H9 (cell line): ENCODE data around the gene YAE1. TPM values are rescaled to one million over a fixed set of nuclear protein-coding genes. Genes with fewer than 3 reads are reported as not detected.

Experiments
- DNase-seq: peaks from one replicate; pipeline ENCODE4 v3.0.0-alpha.2; 2017
- H2AFZ ChIP-seq: one replicate; pipeline ENCODE4 v1.6.1; 2013; ENCODE audit warnings: mild to moderate bottlenecking, low read length, control low read depth, moderate library complexity
- H2AK5ac ChIP-seq: 2 replicates; pipeline ENCODE4 v1.6.1; 2013; ENCODE audit warnings: low read length, control low read depth, mixed read lengths; ENCODE audit not compliant: insufficient read length
- H2BK120ac ChIP-seq: one replicate; pipeline ENCODE4 v1.6.1; 2013; ENCODE audit warnings: low read depth, mild to moderate bottlenecking, low read length, control low read depth, inconsistent platforms; ENCODE audit not compliant: poor library complexity, severe bottlenecking
- H2BK12ac ChIP-seq: 2 replicates; pipeline ENCODE4 v1.6.1; 2013; ENCODE audit warnings: low read length, control low read depth, mixed read lengths, low read depth; ENCODE audit not compliant: insufficient read length
- H2BK15ac ChIP-seq: 2 replicates; pipeline ENCODE4 v1.6.1; 2013; ENCODE audit warnings: low read depth, low read length, control low read depth
- H2BK20ac ChIP-seq: one replicate; pipeline ENCODE4 v1.6.1; 2013; ENCODE audit warnings: low read depth, mild to moderate bottlenecking, low read length, control low read depth, inconsistent platforms; ENCODE audit not compliant: poor library complexity, severe bottlenecking
- H2BK5ac ChIP-seq: 2 replicates; pipeline ENCODE4 v1.6.1; 2013; ENCODE audit warnings: low read length, control low read depth, mixed read lengths; ENCODE audit not compliant: insufficient read length
- H3K14ac ChIP-seq: 2 replicates; pipeline ENCODE4 v1.6.1; 2013; ENCODE audit warnings: low read length, control low read depth; ENCODE audit not compliant: insufficient read depth
- H3K18ac ChIP-seq: 2 replicates; pipeline ENCODE4 v1.6.1; 2013; ENCODE audit warnings: low read depth, mild to moderate bottlenecking, mixed read lengths, low read length, control low read depth; ENCODE audit not compliant: insufficient read length
- H3K23ac ChIP-seq: 2 replicates; pipeline ENCODE4 v1.6.1; 2013; ENCODE audit warnings: low read length, control low read depth, mixed read lengths, low read depth; ENCODE audit not compliant: insufficient read length
- H3K23me2 ChIP-seq: 2 replicates; pipeline ENCODE4 v1.6.1; 2013; ENCODE audit warnings: low read depth, mild to moderate bottlenecking, mixed read lengths, low read length, control low read depth; ENCODE audit not compliant: insufficient read length, poor library complexity, severe bottlenecking
- H3K27ac ChIP-seq: 2 replicates; pipeline ENCODE4 v1.5.1; 2013; ENCODE audit warnings: low read length, control low read depth, mixed read lengths, low read depth; ENCODE audit not compliant: insufficient read length
- H3K27me3 ChIP-seq: 2 replicates; pipeline ENCODE4 v1.6.1; 2013; ENCODE audit warnings: low read length, control low read depth, inconsistent platforms; ENCODE audit not compliant: insufficient read depth
- H3K4ac ChIP-seq: 2 replicates; pipeline ENCODE4 v1.6.1; 2013; ENCODE audit warnings: low read depth, mild to moderate bottlenecking, control low read depth, inconsistent platforms, low read length, moderate library complexity
- H3K4me1 ChIP-seq: 2 replicates; pipeline ENCODE4 v1.6.1; 2013; ENCODE audit warnings: low read length, control low read depth, inconsistent platforms; ENCODE audit not compliant: insufficient read depth
- H3K4me2 ChIP-seq: 2 replicates; pipeline ENCODE4 v1.6.1; 2013; ENCODE audit warnings: low read length, control low read depth, mixed read lengths; ENCODE audit not compliant: insufficient read length, insufficient read depth
- H3K56ac ChIP-seq: 2 replicates; pipeline ENCODE4 v1.6.1; 2013; ENCODE audit warnings: low read depth, mild to moderate bottlenecking, mixed read lengths, low read length, control low read depth; ENCODE audit not compliant: insufficient read length
- H3K79me1 ChIP-seq: 2 replicates; pipeline ENCODE4 v1.6.1; 2013; ENCODE audit warnings: low read depth, mild to moderate bottlenecking, moderate library complexity, low read length, control low read depth, inconsistent platforms; ENCODE audit not compliant: insufficient read depth, poor library complexity, severe bottlenecking
- H3K79me2 ChIP-seq: 2 replicates; pipeline ENCODE4 v1.6.1; 2013; ENCODE audit warnings: low read length, control low read depth, inconsistent platforms; ENCODE audit not compliant: insufficient read depth
- H3K9ac ChIP-seq: 2 replicates; pipeline ENCODE4 v1.6.1; 2013; ENCODE audit warnings: low read length, control low read depth, mixed read lengths; ENCODE audit not compliant: insufficient read length; ENCODE audit errors: extremely low read depth
- H3K9me3 ChIP-seq: one replicate; pipeline ENCODE4 v1.6.1; 2013; ENCODE audit warnings: low read depth, low read length, inconsistent platforms; ENCODE audit not compliant: control insufficient read depth
- H3T11ph ChIP-seq: one replicate; pipeline ENCODE4 v1.6.1; 2013; ENCODE audit warnings: mild to moderate bottlenecking, low read length, control low read depth, inconsistent platforms
- H4K20me1 ChIP-seq: one replicate; pipeline ENCODE4 v1.6.1; 2013; ENCODE audit not compliant: control insufficient read depth, insufficient read length, insufficient read depth
- H4K5ac ChIP-seq: 2 replicates; pipeline ENCODE4 v1.6.1; 2013; ENCODE audit warnings: low read depth, mild to moderate bottlenecking, mixed read lengths, low read length, control low read depth; ENCODE audit not compliant: insufficient read length
- H4K8ac ChIP-seq: replicated peaks from 2 replicates; pipeline ENCODE4 v1.6.1; 2013; ENCODE audit warnings: low read length, control low read depth, mixed read lengths, low read depth; ENCODE audit not compliant: insufficient read length
- H4K91ac ChIP-seq: 2 replicates; pipeline ENCODE4 v1.6.1; 2013; ENCODE audit warnings: low read depth, mild to moderate bottlenecking, moderate library complexity, mixed read lengths, low read length, control low read depth; ENCODE audit not compliant: insufficient read length
- H3K27ac Mint-ChIP-seq, 3 experiments: 2 replicates in 2 of 3; 3 replicates in 1 of 3; pipeline ENCODE4 v1.8.0; 2020 to 2021; ENCODE audit warnings: mixed read lengths in 3 of 3, mild to moderate bottlenecking in 1 of 3, moderate library complexity in 1 of 3
- H3K27me3 Mint-ChIP-seq: 2 replicates; pipeline ENCODE4 v1.8.0; 2021; ENCODE audit warnings: low read depth, mild to moderate bottlenecking, moderate library complexity, mixed read lengths
- H3K36me3 Mint-ChIP-seq, 3 experiments: 2 replicates in 2 of 3; 3 replicates in 1 of 3; pipeline ENCODE4 v1.8.0; 2020 to 2021; ENCODE audit warnings: low read depth in 3 of 3, mixed read lengths in 3 of 3; ENCODE audit not compliant: insufficient read depth in 1 of 3
- H3K4me1 Mint-ChIP-seq, 2 experiments: 2 replicates each; pipeline ENCODE4 v1.8.0; 2020; ENCODE audit warnings: mixed read lengths in 2 of 2
- H3K4me3 Mint-ChIP-seq, 2 experiments: 2 replicates in 1 of 2; 3 replicates in 1 of 2; pipeline ENCODE4 v1.8.0; 2020 to 2021; ENCODE audit warnings: mild to moderate bottlenecking in 2 of 2, mixed read lengths in 2 of 2, moderate library complexity in 1 of 2
- H3K9me3 Mint-ChIP-seq, 2 experiments: 2 replicates in 1 of 2; 3 replicates in 1 of 2; pipeline ENCODE4 v1.8.0; 2020; ENCODE audit warnings: mild to moderate bottlenecking in 2 of 2, mixed read lengths in 2 of 2, moderate library complexity in 1 of 2
- WGBS: extraction: QIAGEN DNeasy Blood & Tissue Kit; methylation state at CpG from one replicate; pipeline ENCODE4 v1.1.7; 2013; ENCODE audit warnings: missing lambda C conversion rate, low lambda C conversion rate, mixed read lengths; ENCODE audit not compliant: insufficient read length; ENCODE audit errors: extremely low coverage; 5-methylcytosine and 5-hydroxymethylcytosine counted together
- total RNA-seq: library from RNA; stranded (reverse); gene quantifications from 2 replicates; pipeline ENCODE4 v1.2.1, GENCODE V29; 2021
- TF ChIP-seq, protein P1 (sequence below): fragments of 200-600 bp; sonication (generic); conservative IDR thresholded peaks from 3 replicates; pipeline ENCODE4 v1.8.0; 2021; ENCODE audit warnings: antibody characterized with exemption, mild to moderate bottlenecking

The YAE1 gene
- total RNA-seq, 1 experiment from 2014 or later, result 28.8 TPM

- Histone ChIP-seq H2BK120ac (no peak overlapping the region), H3K23me2 (no peaks in the 10 kb centered on the region), H3K9ac (no peak overlapping the region), H4K20me1 (no peaks in the 10 kb centered on the region), H3K79me2 (no peaks in the 10 kb centered on the region), H3K14ac (no peak overlapping the region), H3K27me3 (no peaks in the 10 kb centered on the region), H3K4me2 (no peak overlapping the region), H3K79me1 (no peaks in the 10 kb centered on the region), H3K9me3 (no peaks in the 10 kb centered on the region), H3K4me1 (peaks cover 3% of the 10 kb centered on the region; the same call in 1 of the 2 replicates), H4K8ac (no peak overlapping the region), H2AFZ (no peak overlapping the region), H2BK20ac (no peak overlapping the region), H3T11ph (no peak overlapping the region), H4K91ac (no peak overlapping the region), H2BK5ac (no peak overlapping the region), H3K4ac (no peak overlapping the region), H3K23ac (no peak overlapping the region), H2AK5ac (no peak overlapping the region), H2BK15ac (no peak overlapping the region), H3K18ac (peak overlapping the region; percentile 64), H3K27ac (no peak overlapping the region), H2BK12ac (no peak overlapping the region), H3K56ac (no peak overlapping the region), H4K5ac (no peak overlapping the region)
- Mint-ChIP-seq H3K4me3 (no peak overlapping the region), H3K36me3 (no peaks in the 10 kb centered on the region), H3K27me3 (peaks cover 6% of the 10 kb centered on the region), H3K27ac (no peak overlapping the region), H3K9me3 (no peaks in the 10 kb centered on the region), H3K4me1 (peaks cover 10 to 13% of the 10 kb centered on the region in 2 experiments)
- no CpG with 5 or more reads among the region's 7 CpGs for WGBS
- DNase-seq, result no peak
- TF ChIP-seq, protein P1, sequence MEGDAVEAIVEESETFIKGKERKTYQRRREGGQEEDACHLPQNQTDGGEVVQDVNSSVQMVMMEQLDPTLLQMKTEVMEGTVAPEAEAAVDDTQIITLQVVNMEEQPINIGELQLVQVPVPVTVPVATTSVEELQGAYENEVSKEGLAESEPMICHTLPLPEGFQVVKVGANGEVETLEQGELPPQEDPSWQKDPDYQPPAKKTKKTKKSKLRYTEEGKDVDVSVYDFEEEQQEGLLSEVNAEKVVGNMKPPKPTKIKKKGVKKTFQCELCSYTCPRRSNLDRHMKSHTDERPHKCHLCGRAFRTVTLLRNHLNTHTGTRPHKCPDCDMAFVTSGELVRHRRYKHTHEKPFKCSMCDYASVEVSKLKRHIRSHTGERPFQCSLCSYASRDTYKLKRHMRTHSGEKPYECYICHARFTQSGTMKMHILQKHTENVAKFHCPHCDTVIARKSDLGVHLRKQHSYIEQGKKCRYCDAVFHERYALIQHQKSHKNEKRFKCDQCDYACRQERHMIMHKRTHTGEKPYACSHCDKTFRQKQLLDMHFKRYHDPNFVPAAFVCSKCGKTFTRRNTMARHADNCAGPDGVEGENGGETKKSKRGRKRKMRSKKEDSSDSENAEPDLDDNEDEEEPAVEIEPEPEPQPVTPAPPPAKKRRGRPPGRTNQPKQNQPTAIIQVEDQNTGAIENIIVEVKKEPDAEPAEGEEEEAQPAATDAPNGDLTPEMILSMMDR, result no peak
These were observed 25.9 kb upstream of the YAE1 start for GRCh38 chr7:39540320-39540719.
